Common myeloid progenitor, CD34-positive (primary cell): ENCODE measurements around the gene HLX.

Source experiments
- CTCF ChIA-PET: fragments of 350-600 bp; sonication (Branson Sonifier 250); formaldehyde crosslinking; loops from one replicate; lab custom pipeline; 2021; ENCODE audit warnings: antibody characterized with exemption; lab: Charles Lee
- POLR2A ChIA-PET: fragments of 350-600 bp; sonication (Branson Sonifier 250); formaldehyde crosslinking; loops from one replicate; lab custom pipeline; 2021; ENCODE audit warnings: antibody characterized with exemption; lab: Charles Lee
- DNase-seq, 3 donors: peaks; one replicate each; pipeline versions ENCODE4 v3.0.0 to v3.0.0-alpha.2; 2013
- H3K27ac ChIP-seq, 2 experiments: 1 replicate in 1 of 2; 2 replicates in 1 of 2; pipeline ENCODE4 v1.7.0; 2013; ENCODE audit warnings: inconsistent platforms in 2 of 2, low read length in 2 of 2, mild to moderate bottlenecking in 2 of 2, low read depth in 1 of 2, moderate library complexity in 1 of 2; ENCODE audit not compliant: severe bottlenecking in 2 of 2, insufficient read depth in 1 of 2, poor library complexity in 1 of 2
- H3K27me3 ChIP-seq, 5 experiments: replicated peaks in 2 of 5; 1 replicate in 3 of 5; 2 replicates in 2 of 5; pipeline versions ENCODE4 v1.6.1 to v1.7.0; 2013; ENCODE audit warnings: low read length in 4 of 5, mild to moderate bottlenecking in 2 of 5, moderate library complexity in 2 of 5, inconsistent platforms in 1 of 5; ENCODE audit not compliant: insufficient read depth in 5 of 5, control insufficient read depth in 4 of 5
- H3K36me3 ChIP-seq, 4 experiments: 1 replicate in 2 of 4; 2 replicates in 2 of 4; pipeline versions ENCODE4 v1.6.1 to v1.7.0; 2013; ENCODE audit warnings: low read length in 3 of 4, control low read depth in 1 of 4, mild to moderate bottlenecking in 1 of 4; ENCODE audit not compliant: control insufficient read depth in 4 of 4, insufficient read depth in 4 of 4
- H3K4me1 ChIP-seq, 4 experiments: 1 replicate in 3 of 4; 2 replicates in 1 of 4; pipeline versions ENCODE4 v1.6.1 to v1.7.1; 2013; ENCODE audit warnings: low read length in 3 of 4, mild to moderate bottlenecking in 3 of 4, control low read depth in 1 of 4, inconsistent platforms in 1 of 4, moderate library complexity in 1 of 4; ENCODE audit not compliant: control insufficient read depth in 4 of 4, insufficient read depth in 4 of 4; ENCODE audit errors: control extremely low read depth in 1 of 4
- H3K4me3 ChIP-seq, 7 experiments: 1 replicate in 4 of 7; 2 replicates in 3 of 7; pipeline versions ENCODE4 v1.5.1 to v1.7.0; 2013; ENCODE audit warnings: mild to moderate bottlenecking in 7 of 7, low read length in 6 of 7, moderate library complexity in 6 of 7, inconsistent platforms in 2 of 7, low read depth in 2 of 7, control low read depth in 1 of 7; ENCODE audit not compliant: insufficient read depth in 4 of 7, control insufficient read depth in 1 of 7; ENCODE audit errors: extremely low read depth in 1 of 7
- H3K9me3 ChIP-seq, 5 experiments: 1 replicate in 4 of 5; 2 replicates in 1 of 5; pipeline versions ENCODE4 v1.6.1 to v1.7.1; 2013; ENCODE audit warnings: low read length in 4 of 5, mild to moderate bottlenecking in 2 of 5, inconsistent platforms in 1 of 5, low read depth in 1 of 5, moderate library complexity in 1 of 5; ENCODE audit not compliant: control insufficient read depth in 4 of 5, insufficient read depth in 2 of 5; ENCODE audit errors: control extremely low read depth in 1 of 5
- whole genome bisulfite sequencing: methylation state at CpG from one replicate; pipeline ENCODE4 v1.1.5; 2013; ENCODE audit not compliant: insufficient coverage; 5-methylcytosine and 5-hydroxymethylcytosine counted together

The HLX gene

GRCh38 chr1:220894924-220895256 is 15.6 kb downstream of the HLX start:
- no peaks in the 10 kb centered on the region for H3K36me3 ChIP-seq
- H3K4me1 ChIP-seq: peaks cover 3 to 30% (median 18%) of the 10 kb centered on the region in 4 experiments
- H3K4me3 ChIP-seq: no peak overlapping the region
- H3K9me3 ChIP-seq: no peaks in the 10 kb centered on the region
- CTCF ChIA-PET: interaction anchor here (0.8 to 1.6 kb wide), 7 partner anchors 9 to 541 kb away, joined by 3 to 7 read pairs (median 3); no protein-coding TSS in a partner anchor
- peaks cover 5 to 57% (median 42%) of the 10 kb centered on the region in 5 experiments for H3K27me3 ChIP-seq
- H3K27ac ChIP-seq: no peak overlapping the region
- DNase-seq: no peak
- 99% methylated on average over 12 of the region's 13 CpGs for WGBS
- POLR2A ChIA-PET: no interaction called here

GRCh38 chr1:220895412-220895946 is 16.2 kb downstream of the HLX start:
- ChIA-PET CTCF (interaction anchor here (0.8 to 1.6 kb wide), 7 partner anchors 8 to 540 kb away, joined by 3 to 7 read pairs (median 3); no protein-coding TSS in a partner anchor), POLR2A (no interaction called here)
- Histone ChIP-seq H3K9me3 (no peaks in the 10 kb centered on the region), H3K36me3 (no peaks in the 10 kb centered on the region), H3K27ac (no peak overlapping the region), H3K27me3 (peaks cover 5 to 51% (median 37%) of the 10 kb centered on the region in 5 experiments), H3K4me3 (no peak overlapping the region), H3K4me1 (peaks cover 3 to 30% (median 18%) of the 10 kb centered on the region in 4 experiments)
- 93% methylated on average over 35 of the region's 35 CpGs for WGBS
- DNase-seq: no peak

- POLR2A ChIA-PET: no interaction called here
- WGBS: 98% methylated on average over 11 of the region's 12 CpGs
- no peak for DNase-seq
These were observed 16.8 kb downstream of the HLX start for GRCh38 chr1:220896092-220896491.

GRCh38 chr1:220900842-220901241 is 21.6 kb downstream of the HLX start:
- ChIA-PET CTCF (interaction anchor here (1.1 kb wide), 1 partner anchor 303 kb away, joined by 3 read pairs; no protein-coding TSS in a partner anchor), POLR2A (no interaction called here)
- WGBS: 100% methylated on average over 3 of the region's 3 CpGs
- H3K4me1 ChIP-seq: no peaks in the 10 kb centered on the region
- H3K27me3 ChIP-seq: peaks cover 0 to 3% (median 0%) of the 10 kb centered on the region in 5 experiments
- H3K36me3 ChIP-seq: no peaks in the 10 kb centered on the region
- no peaks in the 10 kb centered on the region for H3K9me3 ChIP-seq
- no peak overlapping the region for H3K4me3 ChIP-seq
- no peak for DNase-seq
- H3K27ac ChIP-seq: no peak overlapping the region

More at GRCh38 chr1:220896092-220896491, 16.8 kb downstream of the HLX start:
- no peak overlapping the region for H3K27ac ChIP-seq
- H3K4me1 ChIP-seq: peaks cover 3 to 28% (median 17%) of the 10 kb centered on the region in 4 experiments
- no peak overlapping the region for H3K4me3 ChIP-seq
- peaks cover 5 to 45% (median 33%) of the 10 kb centered on the region in 5 experiments for H3K27me3 ChIP-seq
- no peaks in the 10 kb centered on the region for H3K9me3 ChIP-seq
- no peaks in the 10 kb centered on the region for H3K36me3 ChIP-seq
- CTCF ChIA-PET: interaction anchor here (1.6 kb wide), 1 partner anchor 19 kb away, joined by 4 read pairs; no protein-coding TSS in a partner anchor

- no peaks in the 10 kb centered on the region for H3K4me1 ChIP-seq
- ChIA-PET POLR2A (interaction anchor here (0.6 kb wide), 1 partner anchor 9 kb away, joined by 3 read pairs; no protein-coding TSS in a partner anchor), CTCF (interaction anchor here (0.9 kb wide), 1 partner anchor 14 kb away, joined by 3 read pairs; no protein-coding TSS in a partner anchor)
- no peaks in the 10 kb centered on the region for H3K9me3 ChIP-seq
- H3K36me3 ChIP-seq: no peaks in the 10 kb centered on the region
- H3K27me3 ChIP-seq: peaks cover 0 to 5% (median 0%) of the 10 kb centered on the region in 5 experiments
- no peak overlapping the region for H3K4me3 ChIP-seq
- no peak overlapping the region for H3K27ac ChIP-seq
- no peak for DNase-seq
- 100% methylated on average over 1 of the region's 2 CpGs for WGBS
These were observed 22.6 kb downstream of the HLX start for GRCh38 chr1:220901881-220902280.

- no peak overlapping the region for H3K27ac ChIP-seq
- no peaks in the 10 kb centered on the region for H3K9me3 ChIP-seq
- DNase-seq: no peak
- 100% methylated on average over 1 of the region's 1 CpG for WGBS
- H3K36me3 ChIP-seq: no peaks in the 10 kb centered on the region
- peaks cover 0 to 4% (median under 1%) of the 10 kb centered on the region in 4 experiments for H3K4me1 ChIP-seq
- H3K4me3 ChIP-seq: no peak overlapping the region
- CTCF ChIA-PET: no interaction called here
- H3K27me3 ChIP-seq: peaks cover 0 to 5% (median 0%) of the 10 kb centered on the region in 5 experiments
- POLR2A ChIA-PET: interaction anchor here (0.7 kb wide), 1 partner anchor 344 kb away, joined by 3 read pairs; no protein-coding TSS in a partner anchor
These were observed 23.7 kb downstream of the HLX start for GRCh38 chr1:220902916-220903315.

- no peaks in the 10 kb centered on the region for H3K36me3 ChIP-seq
- 98% methylated on average over 3 of the region's 3 CpGs for WGBS
- H3K27me3 ChIP-seq: peaks cover 0 to 5% (median 0%) of the 10 kb centered on the region in 5 experiments
- no peaks in the 10 kb centered on the region for H3K9me3 ChIP-seq
- peaks cover 0 to 15% (median 4%) of the 10 kb centered on the region in 4 experiments for H3K4me1 ChIP-seq
- H3K27ac ChIP-seq: no peak overlapping the region
- ChIA-PET POLR2A (no interaction called here), CTCF (interaction anchor here (0.7 to 1.6 kb wide), 6 partner anchors 10 to 270 kb away, joined by 3 read pairs; no protein-coding TSS in a partner anchor)
- no peak overlapping the region for H3K4me3 ChIP-seq
- DNase-seq: no peak
These were observed 25.6 kb downstream of the HLX start for GRCh38 chr1:220904876-220905275.
